Measurements from ENCODE around the gene TEX35. TPM values are rescaled to one million over a fixed set of nuclear protein-coding genes. Genes with fewer than 3 reads are reported as not detected.
"Not testable (repeated sequence)": the region's sequence is repeated elsewhere in the genome, so short reads cannot be mapped to it uniquely, and the experiment has no call there.

The TEX35 gene
- total RNA-seq, 2 donors from 2014 or later = not detected

DNA sequence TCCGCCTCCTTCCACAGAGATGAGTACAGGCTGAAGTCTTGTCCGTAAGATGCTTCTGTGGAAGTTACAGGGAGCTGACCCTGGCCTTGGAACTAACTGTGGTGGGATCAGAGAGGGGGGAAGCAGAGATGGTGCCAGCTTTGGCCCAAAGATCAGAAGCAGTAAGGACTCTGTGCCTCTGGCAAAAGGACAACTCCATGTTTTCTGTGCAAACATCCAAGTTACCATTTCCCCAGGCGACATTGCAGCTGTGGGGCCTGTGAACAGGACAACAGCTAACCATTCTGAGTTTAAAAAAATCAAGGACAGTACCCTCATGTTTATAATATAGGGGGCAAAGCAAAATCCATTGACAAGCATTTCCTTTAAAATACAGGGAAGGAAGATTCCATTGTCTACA lies 38.4 kb downstream of the TEX35 start:
- WGBS, 2 experiments (ENCODE audit: insufficient coverage in 1 of 2, insufficient read length in 1 of 2) = 76 to 81% methylated on average over 3 of the region's 3 CpGs
- TF ChIP-seq, protein P1, sequence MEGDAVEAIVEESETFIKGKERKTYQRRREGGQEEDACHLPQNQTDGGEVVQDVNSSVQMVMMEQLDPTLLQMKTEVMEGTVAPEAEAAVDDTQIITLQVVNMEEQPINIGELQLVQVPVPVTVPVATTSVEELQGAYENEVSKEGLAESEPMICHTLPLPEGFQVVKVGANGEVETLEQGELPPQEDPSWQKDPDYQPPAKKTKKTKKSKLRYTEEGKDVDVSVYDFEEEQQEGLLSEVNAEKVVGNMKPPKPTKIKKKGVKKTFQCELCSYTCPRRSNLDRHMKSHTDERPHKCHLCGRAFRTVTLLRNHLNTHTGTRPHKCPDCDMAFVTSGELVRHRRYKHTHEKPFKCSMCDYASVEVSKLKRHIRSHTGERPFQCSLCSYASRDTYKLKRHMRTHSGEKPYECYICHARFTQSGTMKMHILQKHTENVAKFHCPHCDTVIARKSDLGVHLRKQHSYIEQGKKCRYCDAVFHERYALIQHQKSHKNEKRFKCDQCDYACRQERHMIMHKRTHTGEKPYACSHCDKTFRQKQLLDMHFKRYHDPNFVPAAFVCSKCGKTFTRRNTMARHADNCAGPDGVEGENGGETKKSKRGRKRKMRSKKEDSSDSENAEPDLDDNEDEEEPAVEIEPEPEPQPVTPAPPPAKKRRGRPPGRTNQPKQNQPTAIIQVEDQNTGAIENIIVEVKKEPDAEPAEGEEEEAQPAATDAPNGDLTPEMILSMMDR (conservative IDR thresholded peaks at IDR 0.05) = no peak
- DNase-seq = no peak
- Mint-ChIP-seq H3K27me3 (ENCODE audit: insufficient read depth) (peaks cover 2% of the 10 kb centered on the region), H3K27ac (no peak overlapping the region), H3K4me1 (no peaks in the 10 kb centered on the region), H3K36me3 (ENCODE audit: low read depth) (peaks cover 26% of the 10 kb centered on the region), H3K9me3 (peaks cover 31% of the 10 kb centered on the region), H3K4me3 (no peak overlapping the region)
- Histone ChIP-seq H3K36me3 (ENCODE audit: control insufficient read depth, insufficient read depth, low read length) (no peaks in the 10 kb centered on the region), H3K9ac (ENCODE audit: extremely low read depth, low read length, poor library complexity, severe bottlenecking) (no peak overlapping the region), H3K4me1 (ENCODE audit: control insufficient read depth, insufficient read depth, low read length) (no peaks in the 10 kb centered on the region), H3K4me3 (ENCODE audit: low read length) (no peak overlapping the region), H3K27me3 (ENCODE audit: control insufficient read depth, insufficient read depth, low read length, poor library complexity, severe bottlenecking) (no peaks in the 10 kb centered on the region), H3K9me3 (ENCODE audit: control insufficient read depth, low read length) (peaks cover 12% of the 10 kb centered on the region), H3K27ac (ENCODE audit: low read depth, low read length) (no peak overlapping the region)

DNA sequence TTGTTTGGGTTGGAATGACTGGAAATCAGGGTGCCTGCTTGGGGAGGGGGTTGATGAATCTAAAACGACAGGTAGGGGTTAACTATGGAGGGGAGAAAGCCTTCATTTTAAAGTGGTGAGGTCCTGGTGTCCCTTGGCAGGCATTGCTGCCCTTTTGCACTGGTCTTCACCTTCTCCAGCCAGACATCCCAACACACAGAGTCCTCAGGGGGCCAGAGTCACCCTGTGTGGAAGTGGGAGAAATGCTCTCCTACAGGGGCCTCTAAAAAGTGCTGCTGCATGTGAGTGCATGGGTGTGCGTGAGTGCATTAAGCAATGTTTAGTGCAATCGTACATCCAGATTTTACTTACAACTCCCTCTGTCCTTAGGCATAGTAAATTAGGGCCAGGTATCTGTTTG lies 39.0 kb downstream of the TEX35 start:
- DNase-seq = no peak
- Histone ChIP-seq H3K9me3 (ENCODE audit: control insufficient read depth, low read length) (peaks cover 12% of the 10 kb centered on the region), H3K4me1 (ENCODE audit: control insufficient read depth, insufficient read depth, low read length) (no peaks in the 10 kb centered on the region), H3K36me3 (ENCODE audit: control insufficient read depth, insufficient read depth, low read length) (no peaks in the 10 kb centered on the region), H3K4me3 (ENCODE audit: low read length) (no peak overlapping the region), H3K9ac (ENCODE audit: extremely low read depth, low read length, poor library complexity, severe bottlenecking) (no peak overlapping the region), H3K27me3 (ENCODE audit: control insufficient read depth, insufficient read depth, low read length, poor library complexity, severe bottlenecking) (no peaks in the 10 kb centered on the region), H3K27ac (ENCODE audit: low read depth, low read length) (no peak overlapping the region)
- Mint-ChIP-seq H3K9me3 (peaks cover 31% of the 10 kb centered on the region), H3K4me1 (no peaks in the 10 kb centered on the region), H3K27me3 (ENCODE audit: insufficient read depth) (peaks cover 2% of the 10 kb centered on the region), H3K27ac (no peak overlapping the region), H3K36me3 (ENCODE audit: low read depth) (peaks cover 26% of the 10 kb centered on the region), H3K4me3 (no peak overlapping the region)
- 90 to 100% methylated on average over 2 to 3 of the region's 3 CpGs for WGBS, 2 experiments (ENCODE audit: insufficient coverage in 1 of 2, insufficient read length in 1 of 2)
- TF ChIP-seq, protein P1 (conservative IDR thresholded peaks at IDR 0.05) = no peak

DNA sequence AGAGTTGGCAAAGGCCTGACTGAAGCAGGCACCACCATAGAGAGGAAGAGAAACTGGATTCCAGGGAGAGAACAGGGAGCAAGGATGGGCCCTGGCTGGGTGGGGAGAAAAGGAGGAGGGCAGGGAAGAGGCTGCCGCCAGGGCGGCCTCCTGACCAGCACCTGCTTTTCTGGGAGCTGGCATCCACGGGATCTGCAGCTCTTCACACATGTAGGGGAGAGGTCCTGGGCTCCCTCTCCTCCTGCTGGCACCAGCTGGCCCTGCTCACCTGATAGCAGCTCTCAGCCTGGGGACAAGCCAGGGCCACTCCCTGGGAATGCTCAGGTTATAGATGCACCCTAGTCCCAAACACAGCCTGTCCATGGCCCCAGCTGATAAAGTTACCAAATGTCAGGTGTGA lies 39.9 kb downstream of the TEX35 start:
- no peak for DNase-seq
- no peak overlapping the region for H3K9ac ChIP-seq (ENCODE audit: extremely low read depth, low read length, poor library complexity, severe bottlenecking)
- H3K27me3 ChIP-seq (ENCODE audit: control insufficient read depth, insufficient read depth, low read length, poor library complexity, severe bottlenecking) = no peaks in the 10 kb centered on the region
- 93 to 100% methylated on average over 2 to 3 of the region's 3 CpGs for WGBS, 2 experiments (ENCODE audit: insufficient coverage in 1 of 2, insufficient read length in 1 of 2)
- Mint-ChIP-seq H3K36me3 (ENCODE audit: low read depth) (peaks cover 22% of the 10 kb centered on the region), H3K9me3 (peaks cover 31% of the 10 kb centered on the region), H3K4me3 (no peak overlapping the region), H3K27ac (no peak overlapping the region), H3K27me3 (ENCODE audit: insufficient read depth) (peaks cover 2% of the 10 kb centered on the region), H3K4me1 (no peaks in the 10 kb centered on the region)
- no peaks in the 10 kb centered on the region for H3K4me1 ChIP-seq (ENCODE audit: control insufficient read depth, insufficient read depth, low read length)
- no peak overlapping the region for H3K27ac ChIP-seq (ENCODE audit: low read depth, low read length)
- TF ChIP-seq, protein P1 (conservative IDR thresholded peaks at IDR 0.05) = no peak
- no peak overlapping the region for H3K4me3 ChIP-seq (ENCODE audit: low read length)
- H3K36me3 ChIP-seq (ENCODE audit: control insufficient read depth, insufficient read depth, low read length) = no peaks in the 10 kb centered on the region
- H3K9me3 ChIP-seq (ENCODE audit: control insufficient read depth, low read length) = peaks cover 12% of the 10 kb centered on the region

DNA sequence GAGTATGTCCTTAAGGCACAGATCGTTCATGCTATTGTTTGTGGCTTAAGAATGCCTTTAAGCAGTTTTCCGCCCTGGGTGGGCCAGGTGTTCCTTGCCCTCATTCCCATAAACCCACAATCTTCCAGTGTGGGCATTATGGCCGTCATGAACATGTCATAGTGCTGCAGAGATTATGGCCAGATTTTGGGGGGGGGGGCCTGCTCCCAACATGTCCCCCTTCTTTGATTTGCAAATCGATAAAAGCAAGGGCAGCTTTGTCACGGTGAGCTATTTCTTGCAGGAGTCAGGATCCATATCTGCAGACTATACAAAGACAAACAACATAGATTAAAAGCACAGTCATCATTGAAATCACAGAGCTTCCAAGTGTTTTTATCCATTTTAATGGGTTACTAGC lies 41.4 kb downstream of the TEX35 start:
- H3K9me3 Mint-ChIP-seq = peaks cover 36% of the 10 kb centered on the region
- not testable (repeated sequence) for H3K27ac Mint-ChIP-seq

DNA sequence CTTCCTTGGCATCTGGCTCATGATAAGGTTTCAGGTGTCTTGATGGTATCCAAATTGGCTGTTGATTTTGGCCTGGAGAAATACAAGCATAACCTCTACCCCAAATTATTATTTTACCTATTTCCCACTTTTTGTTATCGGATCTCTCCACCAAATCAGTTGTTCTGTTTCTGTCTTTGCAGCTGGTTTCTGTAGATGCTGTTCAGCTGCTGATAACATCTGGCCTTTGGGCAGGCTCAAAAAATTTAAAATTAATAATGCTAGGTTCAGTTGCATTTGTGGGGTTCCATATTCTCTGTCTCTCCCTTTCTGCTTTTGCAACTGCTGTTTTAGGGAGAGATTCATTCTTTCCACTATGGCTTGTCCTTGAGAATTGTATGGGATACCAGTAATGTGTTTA lies 42.7 kb downstream of the TEX35 start:
- H3K27ac ChIP-seq (ENCODE audit: low read depth, low read length); H3K4me1 ChIP-seq (ENCODE audit: control insufficient read depth, insufficient read depth, low read length); H3K27me3 ChIP-seq (ENCODE audit: control insufficient read depth, insufficient read depth, low read length, poor library complexity, severe bottlenecking); H3K4me1 Mint-ChIP-seq; H3K4me3 Mint-ChIP-seq; H3K36me3 ChIP-seq (ENCODE audit: control insufficient read depth, insufficient read depth, low read length); H3K27me3 Mint-ChIP-seq (ENCODE audit: insufficient read depth); H3K4me3 ChIP-seq (ENCODE audit: low read length); H3K27ac Mint-ChIP-seq; DNase-seq; H3K9ac ChIP-seq (ENCODE audit: extremely low read depth, low read length, poor library complexity, severe bottlenecking): not testable (repeated sequence)
- H3K36me3 Mint-ChIP-seq (ENCODE audit: low read depth) = peaks cover 13% of the 10 kb centered on the region
- H3K9me3 Mint-ChIP-seq = peaks cover 47% of the 10 kb centered on the region
- peaks cover 33% of the 10 kb centered on the region for H3K9me3 ChIP-seq (ENCODE audit: control insufficient read depth, low read length)
- WGBS, 2 experiments (ENCODE audit: insufficient coverage in 1 of 2, insufficient read length in 1 of 2) = no CpG with 5 or more reads among the region's 1 CpG

More for the DNA sequence above, 41.4 kb downstream of the TEX35 start:
- not testable (repeated sequence) for H3K27me3 ChIP-seq (ENCODE audit: control insufficient read depth, insufficient read depth, low read length, poor library complexity, severe bottlenecking); H3K4me3 Mint-ChIP-seq; H3K27ac ChIP-seq (ENCODE audit: low read depth, low read length); DNase-seq; H3K27me3 Mint-ChIP-seq (ENCODE audit: insufficient read depth); H3K4me1 ChIP-seq (ENCODE audit: control insufficient read depth, insufficient read depth, low read length); H3K4me3 ChIP-seq (ENCODE audit: low read length); H3K9ac ChIP-seq (ENCODE audit: extremely low read depth, low read length, poor library complexity, severe bottlenecking); H3K4me1 Mint-ChIP-seq; H3K36me3 ChIP-seq (ENCODE audit: control insufficient read depth, insufficient read depth, low read length)
- H3K9me3 ChIP-seq (ENCODE audit: control insufficient read depth, low read length) = peaks cover 21% of the 10 kb centered on the region
- WGBS, 2 experiments (ENCODE audit: insufficient coverage in 1 of 2, insufficient read length in 1 of 2) = 95 to 100% methylated on average over 4 to 5 of the region's 5 CpGs
- H3K36me3 Mint-ChIP-seq (ENCODE audit: low read depth) = peaks cover 15% of the 10 kb centered on the region
